ENCODE data around the gene FOXJ2. TPM values are rescaled to one million over a fixed set of nuclear protein-coding genes. Genes with fewer than 3 reads are reported as not detected.
"Not testable (repeated sequence)": the region's sequence is repeated elsewhere in the genome, so short reads cannot be mapped to it uniquely, and the experiment has no call there.

The FOXJ2 gene
- total RNA-seq: 10 to 100 TPM; 25.3 to 29.1 TPM
- polyA plus RNA-seq (ENCODE audit: insufficient read depth, low read depth, low replicate concordance): 13.5 TPM
- long read RNA-seq, donor 1, full-length matches to known transcripts: 1 of 78 reads
- long read RNA-seq, donor 1, partial matches to known transcripts: 77 of 78 reads
- long read RNA-seq, donor 1, other reads (novel, unspliced or antisense): 0 of 78 reads
- long read RNA-seq, donor 2, full-length matches to known transcripts: 2 of 9 reads
- long read RNA-seq, donor 2, partial matches to known transcripts: 7 of 9 reads
- long read RNA-seq, donor 2, other reads (novel, unspliced or antisense): 0 of 9 reads

GRCh38 chr12:8032242-8033152 is at the start of gene FOXJ2:
Gene FOXJ2 (plus strand): TSS chr12:8032716. CDS start chr12:8039833, 7,117 bp downstream.
- peak within 1 kb of the TSS; percentile 97 for H3K27ac ChIP-seq
- 0 to 2% methylated on average over 12 to 55 of the region's 93 CpGs for WGBS, 2 donors
- H3K4me1 ChIP-seq: peaks cover 46% of the 10 kb centered on the region
- intact Hi-C loops (cut with DNase I; ENCODE audit: low total_unique reads): no loop called here
- H3K9me3 ChIP-seq: no peaks in the 10 kb centered on the region
- DNase-seq: peak; percentile 71
- no peaks in the 10 kb centered on the region for H3K36me3 ChIP-seq (ENCODE audit: low read depth, missing control alignments)
- TF ChIP-seq, protein P1, sequence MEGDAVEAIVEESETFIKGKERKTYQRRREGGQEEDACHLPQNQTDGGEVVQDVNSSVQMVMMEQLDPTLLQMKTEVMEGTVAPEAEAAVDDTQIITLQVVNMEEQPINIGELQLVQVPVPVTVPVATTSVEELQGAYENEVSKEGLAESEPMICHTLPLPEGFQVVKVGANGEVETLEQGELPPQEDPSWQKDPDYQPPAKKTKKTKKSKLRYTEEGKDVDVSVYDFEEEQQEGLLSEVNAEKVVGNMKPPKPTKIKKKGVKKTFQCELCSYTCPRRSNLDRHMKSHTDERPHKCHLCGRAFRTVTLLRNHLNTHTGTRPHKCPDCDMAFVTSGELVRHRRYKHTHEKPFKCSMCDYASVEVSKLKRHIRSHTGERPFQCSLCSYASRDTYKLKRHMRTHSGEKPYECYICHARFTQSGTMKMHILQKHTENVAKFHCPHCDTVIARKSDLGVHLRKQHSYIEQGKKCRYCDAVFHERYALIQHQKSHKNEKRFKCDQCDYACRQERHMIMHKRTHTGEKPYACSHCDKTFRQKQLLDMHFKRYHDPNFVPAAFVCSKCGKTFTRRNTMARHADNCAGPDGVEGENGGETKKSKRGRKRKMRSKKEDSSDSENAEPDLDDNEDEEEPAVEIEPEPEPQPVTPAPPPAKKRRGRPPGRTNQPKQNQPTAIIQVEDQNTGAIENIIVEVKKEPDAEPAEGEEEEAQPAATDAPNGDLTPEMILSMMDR (IDR thresholded peaks at IDR 0.05): no peak
- no peak for TF ChIP-seq POLR2A (IDR thresholded peaks at IDR 0.05)
- H3K4me3 ChIP-seq: peak within 1 kb of the TSS; percentile 96 to 99
- no peaks in the 10 kb centered on the region for H3K27me3 ChIP-seq

DNA sequence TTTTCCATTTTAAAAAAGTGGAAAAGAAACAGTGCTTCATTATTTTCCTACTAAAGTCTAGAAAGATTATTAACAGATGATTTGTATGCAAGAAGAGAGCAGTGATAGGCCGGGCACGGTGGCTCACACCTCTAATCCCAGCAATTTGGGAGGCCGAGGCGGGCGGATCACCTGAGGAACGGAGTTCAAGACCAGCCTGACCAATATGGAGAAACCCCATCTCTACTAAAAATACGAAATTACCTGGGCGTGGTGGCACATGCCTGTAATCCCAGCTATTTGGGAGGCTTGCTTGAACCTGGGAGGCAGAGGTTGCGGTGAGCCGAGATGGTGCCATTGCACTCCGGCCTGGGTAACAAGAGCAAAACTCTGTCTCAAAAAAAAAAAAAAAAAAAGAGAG is 49.5 kb upstream of the FOXJ2 start:
- intact Hi-C loops (cut with DNase I; ENCODE audit: low total_unique reads): not testable (repeated sequence)

DNA sequence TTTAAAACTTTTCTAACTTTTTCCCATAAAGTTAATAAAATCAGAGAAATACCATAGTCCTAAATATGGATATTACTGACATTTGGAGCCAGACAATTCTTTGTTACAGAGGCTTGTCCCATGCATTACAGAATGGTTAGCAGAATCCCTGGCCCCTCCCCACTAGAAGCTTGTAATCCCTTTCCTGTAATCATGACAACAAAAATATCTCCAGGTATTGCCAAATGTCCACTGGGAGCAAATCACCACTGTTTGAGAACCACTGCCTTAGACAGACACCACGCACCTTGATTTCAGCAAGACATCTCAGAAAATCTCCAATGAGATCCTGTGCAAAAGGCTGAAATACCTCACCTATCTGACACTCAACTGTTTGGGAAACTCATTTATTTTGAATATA is 49.1 kb upstream of the FOXJ2 start:
- H3K27ac ChIP-seq; H3K27me3 ChIP-seq; intact Hi-C loops (cut with DNase I; ENCODE audit: low total_unique reads); H3K9me3 ChIP-seq; H3K36me3 ChIP-seq (ENCODE audit: low read depth, missing control alignments); H3K4me3 ChIP-seq; DNase-seq; H3K4me1 ChIP-seq: not testable (repeated sequence)
- 91 to 100% methylated on average over 1 of the region's 1 CpG for WGBS, 2 donors

More for the DNA sequence above, 49.5 kb upstream of the FOXJ2 start:
- not testable (repeated sequence) for H3K9me3 ChIP-seq; H3K27me3 ChIP-seq; H3K36me3 ChIP-seq (ENCODE audit: low read depth, missing control alignments); H3K27ac ChIP-seq; H3K4me3 ChIP-seq; H3K4me1 ChIP-seq; DNase-seq
- 87 to 97% methylated on average over 11 of the region's 11 CpGs for WGBS, 2 donors

GRCh38 chr12:7984900-7985299 is 47.6 kb upstream of the FOXJ2 start:
- no peaks in the 10 kb centered on the region for H3K9me3 ChIP-seq
- no peak overlapping the region for H3K27ac ChIP-seq
- no peaks in the 10 kb centered on the region for H3K27me3 ChIP-seq
- H3K4me3 ChIP-seq: no peak overlapping the region
- DNase-seq: no peak
- no peaks in the 10 kb centered on the region for H3K36me3 ChIP-seq (ENCODE audit: low read depth, missing control alignments)
- intact Hi-C loops (cut with DNase I; ENCODE audit: low total_unique reads): no loop called here
- TF ChIP-seq, protein P1 (IDR thresholded peaks at IDR 0.05): no peak
- no peak for TF ChIP-seq POLR2A (IDR thresholded peaks at IDR 0.05)
- no peaks in the 10 kb centered on the region for H3K4me1 ChIP-seq
- 89 to 90% methylated on average over 5 of the region's 5 CpGs for WGBS, 2 donors

DNA sequence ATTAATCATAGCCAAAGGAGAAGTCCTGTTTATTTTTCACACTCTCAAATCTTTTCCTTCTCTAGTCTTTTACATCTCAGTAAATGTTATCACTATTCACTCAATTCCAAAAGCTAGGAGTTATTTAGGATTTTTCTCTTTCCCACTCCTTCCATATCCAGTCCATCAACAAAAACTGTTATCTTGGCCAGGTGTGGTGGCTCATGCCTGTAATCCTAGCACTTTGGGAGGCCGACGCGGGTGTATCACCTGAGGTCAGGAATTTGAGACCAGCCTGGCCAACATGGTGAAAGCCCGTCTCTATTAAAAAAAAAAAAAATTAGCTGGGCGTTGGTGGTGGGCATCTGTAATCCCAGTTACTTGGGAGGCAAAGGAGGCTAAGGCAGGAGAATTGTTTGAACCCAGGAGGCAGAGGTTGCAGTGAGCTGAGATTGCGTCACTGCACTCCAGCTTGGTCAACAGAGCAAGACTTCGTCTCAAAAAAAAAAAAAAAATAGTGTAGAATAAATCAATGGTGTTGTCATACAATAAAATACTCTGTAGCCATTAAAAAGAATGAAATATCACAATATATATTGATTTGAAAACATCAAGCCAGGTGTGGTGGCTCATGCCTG is 46.6 kb upstream of the FOXJ2 start:
- no peak for TF ChIP-seq POLR2A (IDR thresholded peaks at IDR 0.05)
- TF ChIP-seq, protein P1 (IDR thresholded peaks at IDR 0.05): no peak
- H3K36me3 ChIP-seq (ENCODE audit: low read depth, missing control alignments): no peaks in the 10 kb centered on the region
- H3K4me3 ChIP-seq: no peak overlapping the region
- no peaks in the 10 kb centered on the region for H3K27me3 ChIP-seq
- H3K27ac ChIP-seq: no peak overlapping the region
- intact Hi-C loops (cut with DNase I; ENCODE audit: low total_unique reads): no loop called here
- WGBS, 2 donors: 86 to 88% methylated on average over 7 of the region's 7 CpGs
- no peaks in the 10 kb centered on the region for H3K9me3 ChIP-seq
- DNase-seq: no peak
- H3K4me1 ChIP-seq: no peaks in the 10 kb centered on the region
